ENCODE measurements around the gene BMF.

BMF gene

DNA sequence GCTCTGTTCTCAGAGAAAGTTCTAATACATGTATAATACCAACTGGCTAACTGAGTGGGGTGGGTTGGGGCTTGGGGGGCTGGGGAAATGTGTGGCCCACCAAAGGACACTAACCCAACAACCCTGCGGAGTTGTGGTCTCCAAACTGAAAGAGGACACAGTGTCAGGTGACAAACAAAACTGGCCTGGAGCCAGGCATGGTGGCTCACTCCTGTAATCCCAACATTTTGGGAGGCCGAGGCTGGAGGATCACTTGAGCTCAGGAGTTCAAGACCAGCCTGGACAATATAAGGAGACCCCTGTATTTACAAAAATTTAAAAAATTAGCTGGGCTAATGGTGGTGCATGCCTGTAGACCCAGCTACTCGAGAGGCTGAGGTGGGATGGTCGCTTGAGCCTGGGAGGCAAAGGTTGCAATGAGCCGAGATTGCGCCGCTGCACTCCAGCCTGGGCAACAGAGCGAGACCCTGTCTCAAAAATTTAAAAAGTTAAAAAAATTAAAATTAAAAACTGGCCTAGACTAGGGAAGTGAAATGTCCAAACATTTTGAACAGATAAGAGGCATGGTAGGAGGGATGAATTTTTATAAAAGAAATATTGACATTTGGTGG, 38.0 kb downstream of the BMF start:
- TF ChIP-seq, protein P1, sequence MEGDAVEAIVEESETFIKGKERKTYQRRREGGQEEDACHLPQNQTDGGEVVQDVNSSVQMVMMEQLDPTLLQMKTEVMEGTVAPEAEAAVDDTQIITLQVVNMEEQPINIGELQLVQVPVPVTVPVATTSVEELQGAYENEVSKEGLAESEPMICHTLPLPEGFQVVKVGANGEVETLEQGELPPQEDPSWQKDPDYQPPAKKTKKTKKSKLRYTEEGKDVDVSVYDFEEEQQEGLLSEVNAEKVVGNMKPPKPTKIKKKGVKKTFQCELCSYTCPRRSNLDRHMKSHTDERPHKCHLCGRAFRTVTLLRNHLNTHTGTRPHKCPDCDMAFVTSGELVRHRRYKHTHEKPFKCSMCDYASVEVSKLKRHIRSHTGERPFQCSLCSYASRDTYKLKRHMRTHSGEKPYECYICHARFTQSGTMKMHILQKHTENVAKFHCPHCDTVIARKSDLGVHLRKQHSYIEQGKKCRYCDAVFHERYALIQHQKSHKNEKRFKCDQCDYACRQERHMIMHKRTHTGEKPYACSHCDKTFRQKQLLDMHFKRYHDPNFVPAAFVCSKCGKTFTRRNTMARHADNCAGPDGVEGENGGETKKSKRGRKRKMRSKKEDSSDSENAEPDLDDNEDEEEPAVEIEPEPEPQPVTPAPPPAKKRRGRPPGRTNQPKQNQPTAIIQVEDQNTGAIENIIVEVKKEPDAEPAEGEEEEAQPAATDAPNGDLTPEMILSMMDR (IDR thresholded peaks at IDR 0.05; ENCODE audit: insufficient read depth, low read depth, low read length, missing control alignments): no peak
- no peak for DNase-seq (ENCODE audit: low read depth)
- H3K4me3 ChIP-seq (ENCODE audit: low read depth, low read length): no peak overlapping the region

DNA sequence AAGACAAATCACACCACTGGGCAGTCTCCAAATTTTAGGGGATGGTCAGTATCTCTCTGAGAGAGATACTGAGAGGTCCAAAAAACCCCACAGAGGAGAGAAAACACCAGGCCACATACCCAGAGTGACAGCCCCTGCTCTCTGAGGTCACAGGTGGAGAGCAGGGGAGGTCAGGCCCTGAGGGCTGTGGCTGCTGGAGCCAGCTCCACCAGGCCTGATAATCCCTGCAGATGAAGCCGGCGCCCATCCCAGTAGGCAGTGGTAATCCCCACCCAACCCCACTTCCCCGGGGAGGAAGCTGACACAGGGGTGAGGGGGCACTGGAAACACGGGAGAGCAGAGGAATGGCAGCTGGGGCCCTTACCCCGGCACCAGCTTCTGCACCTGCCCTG, 38.5 kb downstream of the BMF start:
- no peak overlapping the region for H3K4me3 ChIP-seq (ENCODE audit: low read depth, low read length)
- no peak for DNase-seq (ENCODE audit: low read depth)
- TF ChIP-seq, protein P1 (IDR thresholded peaks at IDR 0.05; ENCODE audit: insufficient read depth, low read depth, low read length, missing control alignments): no peak

DNA sequence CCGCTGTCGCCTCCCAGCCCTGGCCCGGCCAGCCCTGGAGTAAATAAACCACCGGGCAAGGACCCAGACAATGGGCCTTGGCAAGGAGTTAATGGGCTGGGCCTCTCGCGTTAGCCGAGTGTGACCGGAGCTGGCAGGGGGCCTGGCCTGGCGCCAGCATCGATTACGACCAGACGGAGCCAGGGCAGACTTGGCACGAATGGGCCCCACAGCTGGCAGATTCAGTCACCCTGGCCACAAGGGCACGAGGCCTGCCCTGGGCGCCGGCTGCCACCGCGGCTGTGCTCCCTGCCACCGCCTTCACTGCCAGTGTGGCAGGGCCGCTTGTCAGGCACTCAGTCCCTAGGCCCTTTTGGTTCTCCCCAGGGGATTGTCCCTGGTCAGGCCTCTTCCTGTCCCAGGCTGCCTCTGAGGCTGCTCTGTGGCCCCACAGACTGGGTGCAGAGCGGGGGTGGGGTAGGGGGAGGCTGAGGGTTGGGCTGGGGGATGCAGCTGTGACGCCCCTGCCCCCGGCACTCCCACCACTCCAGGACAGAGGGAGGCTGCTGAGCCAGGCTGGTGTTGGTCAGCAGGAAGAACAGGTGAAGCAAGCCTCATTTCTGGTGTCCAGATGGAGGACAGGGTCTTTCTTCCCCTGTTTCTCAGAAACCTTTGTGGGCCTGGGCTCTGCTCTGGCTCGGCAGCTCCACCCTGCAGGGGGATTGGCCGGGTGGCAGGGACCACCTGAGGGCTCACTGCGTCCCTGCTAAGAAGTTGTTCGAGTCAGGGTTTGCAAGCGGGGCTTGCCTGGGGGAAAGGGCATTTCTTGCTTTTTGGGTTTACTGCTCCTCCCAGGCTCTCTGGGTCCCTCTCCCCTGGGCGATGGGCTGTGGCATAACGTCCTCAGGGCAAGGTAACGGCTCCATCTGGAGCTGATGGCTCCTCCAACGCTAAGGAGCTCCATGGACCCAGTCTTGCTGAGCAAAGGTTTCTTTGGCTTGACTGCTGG, 39.2 kb downstream of the BMF start:
- peak; percentile 90 for DNase-seq (ENCODE audit: low read depth)
- TF ChIP-seq, protein P1 (IDR thresholded peaks at IDR 0.05; ENCODE audit: insufficient read depth, low read depth, low read length, missing control alignments): no peak
- H3K4me3 ChIP-seq (ENCODE audit: low read depth, low read length): peak overlapping the region; percentile 58

DNA sequence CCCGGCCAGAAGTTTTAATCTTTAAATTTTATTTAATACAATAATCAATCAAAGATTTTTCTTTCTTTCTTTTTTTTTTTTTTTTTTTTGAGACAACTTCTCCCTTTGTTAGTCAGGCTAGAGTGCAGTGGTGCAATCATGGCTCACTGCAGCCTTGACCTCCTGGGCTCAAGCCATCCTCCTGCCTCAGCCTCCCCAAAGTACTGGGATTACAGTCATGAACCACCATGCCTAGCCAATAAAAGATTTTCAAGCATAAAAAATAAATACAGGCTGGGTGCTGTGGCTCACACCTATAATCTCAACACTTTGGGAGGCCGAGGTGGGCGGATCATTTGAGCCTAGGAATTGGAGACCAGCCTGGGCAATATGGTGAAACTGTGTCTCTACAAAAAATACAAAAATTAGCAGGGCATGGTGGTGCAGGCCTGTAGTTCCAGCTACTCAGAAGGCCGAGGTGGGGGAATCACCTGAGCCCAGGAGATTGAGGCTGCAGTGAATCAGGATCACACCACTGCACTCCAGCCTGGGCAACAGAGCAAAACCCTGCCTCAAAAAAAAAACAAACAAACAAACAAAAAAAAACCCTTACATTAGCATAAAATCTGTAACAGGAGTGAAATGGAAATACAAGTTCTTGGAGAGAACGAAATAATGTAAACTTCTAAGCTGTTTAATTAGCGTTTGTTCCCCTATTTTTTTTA, 40.6 kb downstream of the BMF start:
- no peak for DNase-seq (ENCODE audit: low read depth)
- TF ChIP-seq, protein P1 (IDR thresholded peaks at IDR 0.05; ENCODE audit: insufficient read depth, low read depth, low read length, missing control alignments): no peak
- H3K4me3 ChIP-seq (ENCODE audit: low read depth, low read length): peak overlapping the region; percentile 58; the same call in 1 of the 2 replicates

DNA sequence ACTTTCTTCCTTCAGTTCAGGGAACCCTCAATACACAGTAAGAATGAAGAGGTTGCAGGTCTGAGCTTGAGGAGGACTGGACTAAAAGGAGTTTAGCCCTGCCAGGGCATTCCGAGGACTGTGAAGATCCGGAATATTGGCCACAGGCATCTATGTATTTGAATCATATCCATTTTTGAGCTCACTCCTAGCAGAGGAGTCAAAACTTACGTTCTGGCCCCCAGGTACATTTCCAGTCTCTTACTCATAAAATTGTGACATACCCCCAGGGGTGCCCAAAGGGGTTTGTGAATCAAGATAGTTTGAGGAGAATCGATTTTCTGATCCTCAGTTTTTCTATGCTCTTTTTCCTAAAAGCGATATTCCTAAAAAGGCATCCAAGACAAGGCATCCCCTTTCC, 42.1 kb downstream of the BMF start:
- no peak overlapping the region for H3K4me3 ChIP-seq (ENCODE audit: low read depth, low read length)
- TF ChIP-seq, protein P1 (IDR thresholded peaks at IDR 0.05; ENCODE audit: insufficient read depth, low read depth, low read length, missing control alignments): no peak
- no peak for DNase-seq (ENCODE audit: low read depth)

DNA sequence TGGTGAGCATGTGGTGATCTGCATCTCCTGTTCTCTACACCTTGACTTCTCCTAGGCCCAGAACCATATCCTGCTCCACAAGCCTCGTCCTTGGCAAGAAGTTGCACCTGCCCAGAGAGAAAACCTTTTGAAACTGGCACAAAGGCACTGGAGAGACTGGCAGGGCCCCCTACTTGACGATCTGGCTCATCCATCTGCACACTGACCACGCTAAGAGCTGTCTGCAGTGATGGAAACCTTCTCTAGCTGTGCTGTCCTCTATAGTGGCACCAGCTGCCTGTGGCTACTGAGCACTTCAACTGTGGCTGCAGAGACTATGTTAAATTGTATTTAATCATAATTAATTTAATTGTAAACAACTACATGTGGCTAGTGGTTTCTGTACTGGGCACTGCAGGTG, 43.5 kb downstream of the BMF start:
- TF ChIP-seq, protein P1 (IDR thresholded peaks at IDR 0.05; ENCODE audit: insufficient read depth, low read depth, low read length, missing control alignments): no peak
- peak overlapping the region; percentile 62 for H3K4me3 ChIP-seq (ENCODE audit: low read depth, low read length)
- no peak for DNase-seq (ENCODE audit: low read depth)

All from GM12865 (cell line).